WTC11 (cell line): ENCODE data around the gene MLST8. TPM values are rescaled to one million over a fixed set of nuclear protein-coding genes. Genes with fewer than 3 reads are reported as not detected.

Experiments
- ATAC-seq: fragments of 200-7000 bp; cut with Tn5 transposase; 2 replicates; pipeline ENCODE4 v1.10.0; 2021; ENCODE audit warnings: mild to moderate bottlenecking, moderate library complexity
- CTCF ChIA-PET: fragments of 300-600 bp; sonication (Branson Sonifier 250); formaldehyde crosslinking; loops from one replicate; lab custom pipeline; 2021; ENCODE audit warnings: antibody characterized with exemption; lab: Charles Lee
- POLR2A ChIA-PET: fragments of 350-600 bp; sonication (Branson Sonifier 250); formaldehyde crosslinking; loops from one replicate; lab custom pipeline; 2021; ENCODE audit warnings: antibody characterized with exemption; lab: Charles Lee
- DNase-seq: peaks from one replicate; pipeline ENCODE4 v3.0.0; 2021; ENCODE audit warnings: low spot score
- H3K27ac Mint-ChIP-seq: 2 replicates; pipeline ENCODE4 v1.8.0; 2021; ENCODE audit warnings: mixed read lengths
- H3K27me3 Mint-ChIP-seq: 2 replicates; pipeline ENCODE4 v1.8.0; 2021; ENCODE audit warnings: low read depth, mild to moderate bottlenecking, moderate library complexity, mixed read lengths
- H3K36me3 Mint-ChIP-seq: 2 replicates; pipeline ENCODE4 v1.8.0; 2021; ENCODE audit warnings: mixed read lengths
- H3K4me1 Mint-ChIP-seq: 2 replicates; pipeline ENCODE4 v1.8.0; 2022; ENCODE audit warnings: mixed read lengths
- H3K4me3 Mint-ChIP-seq: 2 replicates; pipeline ENCODE4 v1.8.0; 2021; ENCODE audit warnings: mild to moderate bottlenecking, moderate library complexity, mixed read lengths
- H3K9me3 Mint-ChIP-seq: 2 replicates; pipeline ENCODE4 v1.8.0; 2021; ENCODE audit warnings: mixed read lengths
- AR ChIP-seq: fragments of 250-450 bp; sonication (Bioruptor Pico); IDR thresholded peaks from 2 replicates; pipeline ENCODE4 v1.9.0; 2021; ENCODE audit warnings: mild to moderate bottlenecking
- ATF3 ChIP-seq: sonication (generic); formaldehyde crosslinking; conservative IDR thresholded peaks from 2 replicates; pipeline ENCODE4 v1.8.1; 2022; ENCODE audit warnings: mild to moderate bottlenecking, missing genetic modification reagents
- CDX4 ChIP-seq: fragments of 250-450 bp; sonication (Bioruptor Pico); IDR thresholded peaks from 2 replicates; pipeline ENCODE4 v1.9.0; 2021; ENCODE audit warnings: moderate library complexity, mild to moderate bottlenecking, inconsistent platforms, borderline replicate concordance
- ELF4 ChIP-seq: sonication (generic); formaldehyde crosslinking; IDR thresholded peaks from 2 replicates; pipeline ENCODE4 v1.8.1; 2022; ENCODE audit warnings: low read depth, mild to moderate bottlenecking, moderate library complexity, missing genetic modification reagents
- ERG ChIP-seq: fragments of 250-450 bp; sonication (Bioruptor Pico); IDR thresholded peaks from 2 replicates; pipeline ENCODE4 v1.8.0; 2021; ENCODE audit warnings: mild to moderate bottlenecking
- FOXK1 ChIP-seq: sonication (generic); formaldehyde crosslinking; IDR thresholded peaks from 2 replicates; pipeline ENCODE4 v1.8.0; 2022; ENCODE audit warnings: mild to moderate bottlenecking, moderate library complexity, missing genetic modification reagents
- FOXP1 ChIP-seq: sonication (generic); formaldehyde crosslinking; IDR thresholded peaks from 2 replicates; pipeline ENCODE4 v1.8.0; 2022; ENCODE audit warnings: missing genetic modification reagents, mild to moderate bottlenecking, moderate library complexity, borderline replicate concordance
- GABPB1 ChIP-seq: sonication (generic); formaldehyde crosslinking; IDR thresholded peaks from 2 replicates; pipeline ENCODE4 v1.8.1; 2023; ENCODE audit warnings: mild to moderate bottlenecking, missing genetic modification reagents
- IRF2 ChIP-seq: sonication (generic); formaldehyde crosslinking; IDR thresholded peaks from 2 replicates; pipeline ENCODE4 v1.8.0; 2022; ENCODE audit warnings: low read depth, missing genetic modification reagents, borderline replicate concordance
- JAZF1 ChIP-seq: fragments of 250-450 bp; sonication (Bioruptor Pico); IDR thresholded peaks from 2 replicates; pipeline ENCODE4 v1.9.0; 2021; ENCODE audit warnings: moderate library complexity, mild to moderate bottlenecking, inconsistent platforms
- JUN ChIP-seq: sonication (generic); formaldehyde crosslinking; IDR thresholded peaks from 2 replicates; pipeline ENCODE4 v1.8.0; 2023; ENCODE audit warnings: mild to moderate bottlenecking, missing genetic modification reagents
- MXD4 ChIP-seq: fragments of 250-450 bp; sonication (Bioruptor Pico); IDR thresholded peaks from 2 replicates; pipeline ENCODE4 v1.8.0; 2021; ENCODE audit warnings: mild to moderate bottlenecking, moderate library complexity, borderline replicate concordance
- NFE2L1 ChIP-seq: sonication (generic); formaldehyde crosslinking; IDR thresholded peaks from 2 replicates; pipeline ENCODE4 v1.8.1; 2023; ENCODE audit warnings: missing genetic modification reagents
- NR2C2 ChIP-seq: sonication (generic); formaldehyde crosslinking; IDR thresholded peaks from 2 replicates; pipeline ENCODE4 v1.8.0; 2022; ENCODE audit warnings: mild to moderate bottlenecking, missing genetic modification reagents
- OVOL2 ChIP-seq: fragments of 250-450 bp; sonication (Bioruptor Pico); IDR thresholded peaks from 2 replicates; pipeline ENCODE4 v1.9.0; 2021; ENCODE audit warnings: mild to moderate bottlenecking, borderline replicate concordance
- TEAD4 ChIP-seq: sonication (generic); formaldehyde crosslinking; IDR thresholded peaks from 2 replicates; pipeline ENCODE4 v1.8.0; 2022; ENCODE audit warnings: mild to moderate bottlenecking, missing genetic modification reagents
- ZNF532 ChIP-seq: fragments of 250-450 bp; sonication (Bioruptor Pico); IDR thresholded peaks from 2 replicates; pipeline ENCODE4 v1.9.0; 2021; ENCODE audit warnings: mild to moderate bottlenecking, borderline replicate concordance
- ZNF671 ChIP-seq: fragments of 250-450 bp; sonication (Bioruptor Pico); IDR thresholded peaks from 2 replicates; pipeline ENCODE4 v1.8.0; 2021; ENCODE audit warnings: mild to moderate bottlenecking
- total RNA-seq: library from RNA; stranded (reverse); gene quantifications from 3 replicates; pipeline ENCODE4 v1.2.3, GENCODE V29; 2021
- TF ChIP-seq, protein P1 (sequence below): sonication (generic); formaldehyde crosslinking; IDR thresholded peaks from 2 replicates; pipeline ENCODE4 v1.8.0; 2023; ENCODE audit warnings: missing genetic modification reagents
- TF ChIP-seq, protein P2 (sequence below): sonication (generic); formaldehyde crosslinking; IDR thresholded peaks from 2 replicates; pipeline ENCODE4 v1.8.0; 2022; ENCODE audit warnings: mild to moderate bottlenecking, missing genetic modification reagents
- TF ChIP-seq, protein P3 (sequence below): sonication (generic); formaldehyde crosslinking; IDR thresholded peaks from 2 replicates; pipeline ENCODE4 v1.8.0; 2022; ENCODE audit warnings: mild to moderate bottlenecking, missing genetic modification reagents

MLST8 gene
- total RNA-seq, 1 experiment from 2014 or later = 71.6 TPM

DNA sequence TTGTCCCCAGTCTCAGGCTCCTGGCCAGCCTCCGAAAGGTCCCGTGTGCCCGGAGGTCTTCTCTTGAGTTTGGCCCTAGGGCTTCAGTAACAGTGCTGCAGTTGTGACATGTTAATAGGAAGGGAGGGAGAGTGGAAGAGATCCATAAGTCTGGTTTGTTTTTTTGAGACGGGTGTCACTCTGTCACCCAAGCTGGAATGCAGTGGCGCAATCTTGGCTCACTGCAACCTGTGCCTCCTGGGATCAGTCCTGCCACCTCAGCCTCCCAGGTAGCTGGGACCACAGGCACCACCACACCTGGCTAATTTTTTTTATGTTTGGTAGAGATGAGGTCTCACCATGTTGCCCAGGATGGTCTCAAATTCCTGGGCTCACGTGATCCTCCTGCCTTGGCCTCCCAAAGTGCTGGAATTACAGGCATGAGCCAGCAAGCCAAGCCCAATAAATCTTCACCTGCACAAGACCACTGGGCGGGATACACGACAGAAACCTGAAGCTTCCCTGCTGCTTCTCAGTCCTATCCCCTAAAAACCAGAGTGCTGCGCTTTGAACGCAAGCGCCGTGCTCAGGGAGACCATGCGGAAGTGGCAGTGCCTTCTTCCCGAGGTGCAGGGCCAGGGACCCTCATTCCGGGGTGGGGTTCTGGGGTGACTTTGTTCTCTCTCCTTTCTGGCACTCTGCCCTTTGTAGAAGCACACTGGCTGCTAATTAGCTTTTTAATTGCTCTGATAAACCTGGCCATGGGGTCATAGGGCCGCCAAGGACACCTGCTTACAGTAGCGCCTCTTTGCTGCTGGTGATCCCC, 38.8 kb upstream of the MLST8 start (continued):
- TF ChIP-seq ATF3 (no peak), ZNF671 (CRISPR knock-in tag) (no peak), FOXK1 (CRISPR knock-in tag) (no peak), ZNF532 (CRISPR knock-in tag) (no peak), JUN (no peak), TEAD4 (CRISPR knock-in tag) (no peak)
- TF ChIP-seq, protein P1, sequence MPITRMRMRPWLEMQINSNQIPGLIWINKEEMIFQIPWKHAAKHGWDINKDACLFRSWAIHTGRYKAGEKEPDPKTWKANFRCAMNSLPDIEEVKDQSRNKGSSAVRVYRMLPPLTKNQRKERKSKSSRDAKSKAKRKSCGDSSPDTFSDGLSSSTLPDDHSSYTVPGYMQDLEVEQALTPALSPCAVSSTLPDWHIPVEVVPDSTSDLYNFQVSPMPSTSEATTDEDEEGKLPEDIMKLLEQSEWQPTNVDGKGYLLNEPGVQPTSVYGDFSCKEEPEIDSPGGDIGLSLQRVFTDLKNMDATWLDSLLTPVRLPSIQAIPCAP (CRISPR knock-in tag) = no peak
- TF ChIP-seq, protein P2, sequence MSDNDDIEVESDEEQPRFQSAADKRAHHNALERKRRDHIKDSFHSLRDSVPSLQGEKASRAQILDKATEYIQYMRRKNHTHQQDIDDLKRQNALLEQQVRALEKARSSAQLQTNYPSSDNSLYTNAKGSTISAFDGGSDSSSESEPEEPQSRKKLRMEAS (CRISPR knock-in tag) = no peak

DNA sequence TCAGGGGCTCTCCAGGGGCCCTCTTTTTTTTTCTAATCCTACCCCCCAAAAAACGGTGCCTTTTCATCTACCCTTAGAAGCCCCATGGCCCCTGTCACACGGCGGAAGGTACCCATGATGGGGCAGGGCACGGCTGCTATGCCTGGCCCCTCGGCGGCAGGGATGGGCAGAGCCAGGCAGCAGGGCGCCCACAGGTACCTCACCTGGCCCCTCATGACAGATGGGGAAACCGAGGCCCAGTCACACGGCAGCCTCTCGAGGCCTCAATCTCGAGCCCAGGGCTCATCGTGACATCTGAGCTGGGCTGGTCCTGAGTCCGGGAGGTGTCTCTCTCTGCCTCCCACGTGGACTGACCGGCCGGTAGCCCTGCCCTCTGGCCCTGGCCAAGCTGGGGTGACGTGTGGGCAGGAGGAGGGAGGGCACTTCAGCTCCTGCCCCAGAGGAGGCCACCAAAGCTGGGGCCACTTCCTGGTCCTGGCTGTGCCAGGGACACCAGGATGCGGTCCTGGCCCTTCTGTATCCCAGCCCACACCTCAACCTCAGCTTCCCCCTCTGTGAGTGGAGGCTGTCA, 38.1 kb upstream of the MLST8 start:
- H3K9me3 Mint-ChIP-seq = no peaks in the 10 kb centered on the region
- DNase-seq (no peak), ATAC-seq (no peak)
- H3K27me3 Mint-ChIP-seq = no peaks in the 10 kb centered on the region
- peaks cover 21% of the 10 kb centered on the region for H3K36me3 Mint-ChIP-seq
- no peak overlapping the region for H3K27ac Mint-ChIP-seq
- ChIA-PET POLR2A (interaction anchor here (1.4 kb wide), 1 partner anchor 12 kb away, joined by 5 read pairs; the partner anchor contains the start of gene TRAF7), CTCF (no interaction called here)
- no peaks in the 10 kb centered on the region for H3K4me1 Mint-ChIP-seq
- no peak overlapping the region for H3K4me3 Mint-ChIP-seq
- TF ChIP-seq NFE2L1 (CRISPR knock-in tag) (no peak), ERG (no peak), JAZF1 (CRISPR knock-in tag) (no peak), AR (no peak), JUN (no peak), OVOL2 (CRISPR knock-in tag) (no peak), IRF2 (CRISPR knock-in tag) (no peak), GABPB1 (CRISPR knock-in tag) (no peak), FOXP1 (CRISPR knock-in tag) (no peak), CDX4 (CRISPR knock-in tag) (no peak), NR2C2 (CRISPR knock-in tag) (no peak), ELF4 (CRISPR knock-in tag) (no peak), MXD4 (CRISPR knock-in tag) (no peak), FOXK1 (CRISPR knock-in tag) (no peak)
- TF ChIP-seq, protein P3, sequence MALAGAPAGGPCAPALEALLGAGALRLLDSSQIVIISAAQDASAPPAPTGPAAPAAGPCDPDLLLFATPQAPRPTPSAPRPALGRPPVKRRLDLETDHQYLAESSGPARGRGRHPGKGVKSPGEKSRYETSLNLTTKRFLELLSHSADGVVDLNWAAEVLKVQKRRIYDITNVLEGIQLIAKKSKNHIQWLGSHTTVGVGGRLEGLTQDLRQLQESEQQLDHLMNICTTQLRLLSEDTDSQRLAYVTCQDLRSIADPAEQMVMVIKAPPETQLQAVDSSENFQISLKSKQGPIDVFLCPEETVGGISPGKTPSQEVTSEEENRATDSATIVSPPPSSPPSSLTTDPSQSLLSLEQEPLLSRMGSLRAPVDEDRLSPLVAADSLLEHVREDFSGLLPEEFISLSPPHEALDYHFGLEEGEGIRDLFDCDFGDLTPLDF = no peak
